Hindlimb muscle (tissue), 1 donor: ENCODE measurements around the gene TDRD5. TPM values are rescaled to one million over a fixed set of nuclear protein-coding genes. Genes with fewer than 3 reads are reported as not detected.
"Not testable (repeated sequence)": the region's sequence is repeated elsewhere in the genome, so short reads cannot be mapped to it uniquely, and the experiment has no call there.

Source experiments
- DNase-seq: peaks from one replicate; pipeline ENCODE4 v3.0.0-alpha.2; 2013
- polyA plus RNA-seq: library from polyadenylated mRNA; unstranded; fragments of 120-200 nt; gene quantifications from one replicate; pipeline ENCODE4 v1.2.1, GENCODE V29; 2013; ENCODE audit not compliant: insufficient read length

TDRD5 gene
- polyA plus RNA-seq, 1 donor = not detected

GRCh38 chr1:179599623-179600249, 8.1 kb downstream of the TDRD5 start:
- no peak for DNase-seq

DNA sequence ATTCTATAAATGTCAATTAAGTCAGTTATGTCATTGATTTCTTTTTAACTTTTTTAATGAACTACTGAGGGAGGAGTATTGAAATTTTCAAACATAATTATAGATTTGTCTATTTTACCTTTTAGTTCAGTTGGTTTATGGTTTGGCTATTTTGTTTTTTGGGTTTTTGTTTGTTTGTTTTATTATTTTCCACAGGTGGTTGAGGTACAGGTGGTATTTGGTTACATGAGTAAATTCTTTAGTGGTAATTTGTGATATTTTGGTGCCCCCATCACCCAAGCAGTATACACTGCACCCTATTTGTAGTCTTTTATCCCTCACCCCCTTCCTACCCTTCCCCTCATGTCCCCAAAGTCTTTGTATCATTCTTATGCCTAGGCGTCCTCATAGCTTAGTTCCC, 9.5 kb downstream of the TDRD5 start:
- DNase-seq = no peak

DNA sequence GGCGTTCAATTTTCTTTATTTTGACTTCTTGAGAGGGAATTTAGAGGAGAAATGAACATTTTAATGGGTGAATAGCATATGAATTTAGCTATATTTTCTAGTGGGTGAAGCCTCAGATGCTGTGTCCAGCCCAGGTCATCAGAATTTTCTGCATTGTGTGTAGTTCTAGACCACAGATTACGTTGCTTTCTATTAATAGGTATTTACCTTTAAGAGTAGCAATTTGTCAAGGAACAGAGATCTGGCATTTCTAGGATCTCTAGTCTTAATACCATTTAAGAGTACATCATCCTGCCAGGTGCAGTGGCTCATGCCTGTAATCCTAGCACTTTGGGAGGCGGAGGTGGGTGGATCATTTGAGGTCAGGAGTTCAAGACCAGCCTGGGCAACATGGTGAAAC, 20.7 kb downstream of the TDRD5 start:
- DNase-seq = no peak

GRCh38 chr1:179630719-179631118, 39.1 kb downstream of the TDRD5 start:
- no peak for DNase-seq

GRCh38 chr1:179632868-179633267, 41.2 kb downstream of the TDRD5 start:
- DNase-seq = no peak

- DNase-seq = no peak
Measured at GRCh38 chr1:179637211-179637860, 45.7 kb downstream of the TDRD5 start.

- DNase-seq = no peak
Measured at GRCh38 chr1:179661018-179661417, 69.4 kb downstream of the TDRD5 start.

DNA sequence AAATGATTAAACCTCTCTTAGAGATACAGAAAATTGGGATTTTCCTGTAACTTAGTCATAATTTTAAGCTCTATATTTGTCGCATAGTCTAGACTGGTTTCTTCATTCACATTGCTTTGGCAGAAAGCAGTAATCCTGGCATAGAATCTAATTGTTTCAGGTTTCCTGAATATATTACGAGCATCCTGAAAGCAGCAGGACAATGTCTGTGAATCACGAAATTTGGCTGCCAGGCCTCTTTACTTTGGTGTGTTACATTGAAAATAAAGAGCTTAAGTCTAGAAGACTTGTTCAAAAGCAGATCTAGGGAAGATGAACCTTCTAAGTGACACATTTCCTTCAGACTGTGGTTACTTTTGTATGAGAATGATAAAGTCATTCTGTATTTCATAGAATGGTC, 72.2 kb downstream of the TDRD5 start:
- DNase-seq = peak; percentile 11

- no peak for DNase-seq
Measured at GRCh38 chr1:179677882-179678281, 86.2 kb downstream of the TDRD5 start.

DNA sequence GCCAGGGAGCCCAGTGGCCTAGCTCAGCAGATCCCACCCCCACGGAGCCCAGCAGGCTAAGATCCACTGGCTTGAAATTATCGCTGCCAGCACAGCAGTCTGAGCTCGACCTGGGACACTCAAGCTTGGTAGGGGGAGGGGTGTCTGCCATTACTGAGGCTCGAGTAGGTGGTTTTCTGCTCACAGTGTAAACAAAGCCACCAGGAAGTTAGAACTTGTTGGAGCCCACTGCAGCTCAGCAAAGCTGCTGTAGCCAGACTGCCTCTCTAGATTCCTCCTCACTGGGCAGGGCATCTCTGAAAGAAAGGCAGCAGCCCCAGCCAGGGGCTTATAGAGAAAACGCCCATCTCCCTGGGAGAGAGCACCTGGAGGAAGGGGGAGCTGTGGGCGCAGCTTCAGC, 102.9 kb downstream of the TDRD5 start:
- not testable (repeated sequence) for DNase-seq

GRCh38 chr1:179702946-179703539, 111.4 kb downstream of the TDRD5 start:
- no peak for DNase-seq

DNA sequence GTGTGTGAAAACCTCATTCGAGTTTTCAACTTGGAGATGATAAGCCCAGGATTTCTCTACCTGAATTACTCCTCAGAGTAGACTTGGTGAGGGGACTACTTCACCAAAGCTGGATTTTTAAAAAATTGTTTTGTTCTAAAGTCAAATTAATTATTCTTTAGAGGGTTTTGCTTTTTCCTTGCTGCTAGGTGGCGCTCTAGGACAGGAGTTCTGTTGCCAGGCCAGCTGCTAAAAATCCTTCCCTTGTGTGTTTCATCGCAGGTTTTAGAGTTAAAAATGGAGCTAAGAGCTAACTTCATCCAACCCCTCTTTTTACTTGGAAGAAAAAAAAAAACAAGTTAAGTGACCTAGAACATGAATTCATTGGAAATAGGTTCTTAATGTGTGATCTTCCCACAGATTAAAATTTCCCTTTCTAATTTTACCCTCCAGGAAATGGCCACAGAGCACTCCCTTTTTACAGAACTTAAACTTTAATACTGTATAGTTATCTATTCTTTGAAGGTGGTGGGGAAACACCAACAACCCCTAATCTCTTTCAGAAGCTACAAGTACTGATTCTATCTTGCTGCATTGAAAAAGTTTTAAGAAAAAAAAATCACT, 114.8 kb downstream of the TDRD5 start:
- peak; percentile 75 for DNase-seq

DNA sequence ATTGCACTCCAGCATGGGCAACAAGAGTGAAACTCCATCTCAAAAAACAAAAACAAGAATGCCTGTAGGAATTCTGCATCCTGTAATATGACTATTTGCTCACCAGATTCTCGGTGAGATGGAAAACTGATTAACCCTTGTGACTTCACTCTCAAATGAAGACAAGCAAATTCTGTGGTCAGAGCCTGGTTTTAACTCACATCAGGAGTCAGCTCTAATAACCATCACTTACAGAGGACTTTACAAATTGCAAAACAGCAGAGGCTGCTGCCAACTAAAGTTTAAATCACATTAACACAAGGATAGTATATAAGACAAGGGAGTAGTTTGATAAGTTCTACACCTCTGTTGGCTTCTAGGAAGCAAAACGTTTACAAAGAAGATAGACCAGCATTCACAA, 115.8 kb downstream of the TDRD5 start:
- DNase-seq = no peak

DNA sequence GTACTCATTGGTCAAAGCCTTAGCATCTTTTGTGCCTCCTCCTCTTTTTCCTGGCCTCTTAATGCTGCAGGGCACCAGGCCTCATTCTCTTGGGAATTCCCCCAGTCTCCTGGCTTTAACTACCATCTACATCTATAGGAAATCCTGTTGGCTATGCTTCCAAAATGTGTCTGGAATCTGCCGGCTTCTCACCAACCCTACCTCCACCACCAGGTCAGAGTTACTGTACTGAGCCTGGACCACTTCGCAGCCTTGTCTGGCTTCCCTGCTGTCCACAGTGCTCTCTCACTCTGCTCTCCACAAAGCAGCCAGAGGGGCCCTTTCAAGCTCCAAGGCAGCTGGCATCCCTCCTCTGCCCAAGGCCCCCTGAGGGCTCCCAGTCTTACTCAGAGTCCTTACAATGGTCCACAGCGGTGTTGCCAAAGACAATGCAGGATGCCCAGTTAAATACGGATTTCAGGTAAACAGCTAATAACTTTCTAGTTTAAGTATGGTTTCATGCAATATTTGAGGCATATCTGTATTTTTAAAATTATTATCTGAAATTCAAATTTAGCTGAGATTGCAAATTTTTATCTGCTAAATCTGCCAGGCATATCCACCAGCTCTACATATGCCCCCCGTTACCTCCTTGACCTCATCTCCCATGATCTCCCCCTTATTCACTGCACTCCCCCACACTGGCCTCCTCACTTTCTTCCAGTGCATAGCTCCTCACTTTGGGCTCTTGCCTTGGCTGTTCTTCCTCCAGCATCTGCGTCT, 117.0 kb downstream of the TDRD5 start:
- DNase-seq = no peak

- DNase-seq = peak; percentile 81
Measured at GRCh38 chr1:179709841-179710329, 118.3 kb downstream of the TDRD5 start.

GRCh38 chr1:179714159-179714558, 122.5 kb downstream of the TDRD5 start:
- no peak for DNase-seq

GRCh38 chr1:179714623-179715022, 123.0 kb downstream of the TDRD5 start:
- no peak for DNase-seq

DNA sequence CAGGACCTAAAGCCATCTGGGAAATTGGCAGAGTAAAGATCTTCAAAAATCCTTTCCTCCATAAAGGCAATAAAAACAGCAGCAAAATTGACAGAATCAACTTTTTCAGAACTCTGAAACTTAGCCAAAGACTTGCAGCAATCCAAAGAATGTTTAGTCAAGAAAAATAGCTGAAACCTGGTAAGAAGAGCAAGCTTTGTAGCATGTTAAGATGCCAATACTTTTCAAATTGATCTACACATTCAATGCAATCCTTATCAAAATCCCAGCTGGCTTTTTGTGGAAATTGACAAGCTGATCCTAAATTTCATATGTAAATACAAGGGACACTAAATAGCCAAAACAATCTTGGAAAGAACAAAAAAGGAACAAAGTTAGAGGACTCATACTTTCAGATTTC, 127.6 kb downstream of the TDRD5 start:
- DNase-seq = no peak

- DNase-seq = no peak
Measured at GRCh38 chr1:179728271-179728670, 136.6 kb downstream of the TDRD5 start.

DNA sequence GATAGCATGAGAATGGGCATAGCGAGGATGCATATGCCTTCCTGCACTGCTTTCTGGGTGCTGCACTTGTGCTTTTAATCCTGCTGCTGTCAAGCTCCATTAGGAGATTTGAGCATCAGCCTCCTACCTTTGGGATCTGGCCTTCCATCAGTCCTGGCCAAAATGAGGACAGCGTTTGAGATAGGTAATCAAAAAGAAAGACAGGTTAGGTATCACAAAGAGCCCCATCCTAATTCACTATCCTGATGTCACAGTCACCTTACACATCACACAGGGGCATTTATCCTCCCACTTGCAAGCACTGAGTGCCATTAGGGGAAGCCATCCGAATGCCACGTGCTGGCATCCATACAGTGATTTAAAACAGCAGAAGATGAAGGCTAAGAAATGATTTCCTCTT, 138.2 kb downstream of the TDRD5 start:
- no peak for DNase-seq

- DNase-seq = no peak
Measured at GRCh38 chr1:179731643-179732042, 140.0 kb downstream of the TDRD5 start.
